Astrocyte of the spinal cord (primary cell): ENCODE results near the gene CDK5RAP2.
"Not testable (repeated sequence)": the region's sequence is repeated elsewhere in the genome, so short reads cannot be mapped to it uniquely, and the experiment has no call there.

Source experiments
- DNase-seq: peaks from one replicate; pipeline ENCODE4 v3.0.0; 2011; ENCODE audit warnings: low read depth, low spot score
- H3K4me3 ChIP-seq: 2 replicates; pipeline ENCODE4 v1.5.1; 2011; ENCODE audit warnings: low read depth, mild to moderate bottlenecking, low read length, moderate library complexity
- in situ Hi-C: cut with HindIII; loops from 2 replicates; pipeline ENCODE4 v1.10.0; 2017; ENCODE audit warnings: low sequenced_read_pairs
- TF ChIP-seq, protein P1 (sequence below): IDR thresholded peaks from 2 replicates; pipeline ENCODE4 v1.5.1; 2012; ENCODE audit warnings: low read depth, mild to moderate bottlenecking, low read length, inconsistent platforms

The CDK5RAP2 gene

DNA sequence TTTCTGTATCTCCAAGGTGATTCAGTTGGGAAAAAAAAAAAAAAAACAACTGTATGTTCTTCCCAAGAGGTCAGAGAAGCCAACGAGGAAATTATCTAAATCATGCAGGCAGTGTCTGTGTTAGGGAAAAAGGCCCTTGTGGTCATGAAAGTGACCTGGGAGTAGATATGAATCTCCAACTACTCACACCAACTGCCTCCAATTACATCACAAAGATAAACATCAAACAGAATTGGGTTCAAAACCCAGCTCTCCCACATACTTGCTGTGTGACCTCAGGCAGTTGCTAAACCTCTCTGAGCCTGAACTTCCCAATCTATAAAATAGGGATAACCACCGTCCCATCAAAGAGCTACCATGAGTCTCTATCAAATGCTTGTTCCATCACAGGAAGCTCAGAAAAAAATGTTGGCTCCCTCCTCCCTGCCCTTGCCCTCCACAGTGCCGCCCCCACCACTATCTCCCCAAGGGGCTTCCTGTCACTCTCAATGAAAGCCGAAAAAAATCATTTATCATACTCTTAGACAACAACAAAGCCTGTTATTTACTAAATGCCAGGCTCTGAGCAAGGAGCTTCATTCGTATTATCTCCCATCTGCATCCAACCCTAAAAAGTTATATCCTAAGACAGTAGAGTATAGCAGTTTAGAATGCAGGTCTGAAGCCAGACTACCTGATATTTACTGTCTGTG lies 42.9 kb downstream of the CDK5RAP2 start:
- no peak overlapping the region for H3K4me3 ChIP-seq
- TF ChIP-seq, protein P1, sequence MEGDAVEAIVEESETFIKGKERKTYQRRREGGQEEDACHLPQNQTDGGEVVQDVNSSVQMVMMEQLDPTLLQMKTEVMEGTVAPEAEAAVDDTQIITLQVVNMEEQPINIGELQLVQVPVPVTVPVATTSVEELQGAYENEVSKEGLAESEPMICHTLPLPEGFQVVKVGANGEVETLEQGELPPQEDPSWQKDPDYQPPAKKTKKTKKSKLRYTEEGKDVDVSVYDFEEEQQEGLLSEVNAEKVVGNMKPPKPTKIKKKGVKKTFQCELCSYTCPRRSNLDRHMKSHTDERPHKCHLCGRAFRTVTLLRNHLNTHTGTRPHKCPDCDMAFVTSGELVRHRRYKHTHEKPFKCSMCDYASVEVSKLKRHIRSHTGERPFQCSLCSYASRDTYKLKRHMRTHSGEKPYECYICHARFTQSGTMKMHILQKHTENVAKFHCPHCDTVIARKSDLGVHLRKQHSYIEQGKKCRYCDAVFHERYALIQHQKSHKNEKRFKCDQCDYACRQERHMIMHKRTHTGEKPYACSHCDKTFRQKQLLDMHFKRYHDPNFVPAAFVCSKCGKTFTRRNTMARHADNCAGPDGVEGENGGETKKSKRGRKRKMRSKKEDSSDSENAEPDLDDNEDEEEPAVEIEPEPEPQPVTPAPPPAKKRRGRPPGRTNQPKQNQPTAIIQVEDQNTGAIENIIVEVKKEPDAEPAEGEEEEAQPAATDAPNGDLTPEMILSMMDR: no peak
- DNase-seq: no peak
- in situ Hi-C loops: no loop called here

DNA sequence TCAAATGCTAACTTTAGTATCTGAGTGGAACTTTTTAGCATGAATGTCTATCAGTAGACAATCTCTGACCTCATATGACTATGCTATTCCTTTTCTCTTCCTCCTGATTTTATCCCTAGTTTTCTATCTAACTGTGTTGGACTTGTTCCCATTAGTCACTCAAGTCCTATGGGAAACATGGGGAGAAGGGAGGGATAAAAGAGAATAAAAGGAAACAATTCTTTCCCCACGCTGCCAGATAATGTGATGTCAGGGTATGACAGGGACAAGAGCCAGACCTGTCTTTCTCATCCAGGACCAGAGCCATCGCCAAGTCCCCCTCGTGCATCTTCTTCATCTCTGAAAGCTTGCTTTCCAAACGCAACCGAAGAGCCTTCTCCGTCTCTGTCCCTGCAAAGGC lies 43.9 kb downstream of the CDK5RAP2 start:
- no peak overlapping the region for H3K4me3 ChIP-seq
- DNase-seq: no peak
- in situ Hi-C loops: no loop called here
- TF ChIP-seq, protein P1: no peak

DNA sequence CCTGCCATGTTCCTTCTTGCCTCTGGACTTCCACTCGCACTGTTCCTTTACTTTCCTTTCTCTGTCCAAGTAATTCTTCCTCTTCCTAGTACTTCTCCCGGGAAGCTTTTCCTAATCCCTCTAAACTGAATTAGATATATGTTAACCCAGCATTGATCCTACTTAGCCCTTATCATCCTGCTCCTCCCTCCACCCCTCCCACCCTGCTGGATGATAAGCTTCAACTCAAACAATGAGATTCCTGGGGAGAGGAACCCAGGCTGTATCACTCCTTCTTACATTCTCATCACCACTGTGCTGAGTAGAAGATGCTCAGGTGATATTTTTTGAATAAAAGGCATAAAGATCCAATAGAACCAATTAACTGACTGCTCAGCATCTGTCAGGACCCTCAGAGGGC lies 45.7 kb downstream of the CDK5RAP2 start:
- TF ChIP-seq, protein P1: no peak
- in situ Hi-C loops: no loop called here
- H3K4me3 ChIP-seq: no peak overlapping the region
- DNase-seq: no peak

DNA sequence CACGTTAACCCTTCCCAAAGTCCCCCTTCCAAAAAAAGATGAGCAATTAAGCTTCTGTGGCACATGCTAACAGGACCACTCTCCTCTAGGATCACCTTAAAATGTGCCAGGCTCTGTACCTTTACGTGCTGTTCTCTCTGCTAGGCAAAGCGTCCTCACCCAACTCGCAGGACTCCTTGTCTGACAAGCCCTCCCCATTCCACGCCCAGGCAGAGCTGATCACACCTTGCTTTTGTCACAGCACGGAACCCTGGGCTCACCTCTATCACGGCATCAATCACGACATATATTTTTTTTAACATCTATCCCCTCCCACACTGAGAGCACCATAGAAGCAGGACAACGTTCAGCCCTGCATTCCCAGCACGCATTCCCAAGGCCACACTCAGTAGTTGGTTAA lies 47.1 kb downstream of the CDK5RAP2 start:
- H3K4me3 ChIP-seq: no peak overlapping the region
- TF ChIP-seq, protein P1: no peak
- in situ Hi-C loops: no loop called here
- no peak for DNase-seq

DNA sequence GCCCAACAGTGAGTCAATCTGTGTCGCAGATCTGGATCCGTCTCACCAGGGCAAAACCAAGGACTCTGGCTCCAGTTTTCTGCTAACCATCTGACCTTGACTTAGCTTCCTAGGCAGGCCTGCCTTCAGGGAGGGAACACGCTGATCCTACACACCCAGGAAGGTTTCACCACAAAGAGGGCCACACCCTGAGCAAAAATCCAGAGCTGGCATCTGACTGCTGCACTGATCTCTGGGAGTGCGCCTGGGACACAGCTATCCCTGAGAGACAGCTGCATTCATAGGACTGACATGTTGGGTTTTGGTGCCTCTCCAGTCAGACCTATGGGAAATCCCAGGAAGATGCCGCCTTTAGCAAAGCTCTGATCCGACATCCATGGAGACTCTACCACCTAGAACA lies 47.5 kb downstream of the CDK5RAP2 start:
- H3K4me3 ChIP-seq: no peak overlapping the region
- TF ChIP-seq, protein P1: no peak
- in situ Hi-C loops: no loop called here
- peak; percentile 29 for DNase-seq

DNA sequence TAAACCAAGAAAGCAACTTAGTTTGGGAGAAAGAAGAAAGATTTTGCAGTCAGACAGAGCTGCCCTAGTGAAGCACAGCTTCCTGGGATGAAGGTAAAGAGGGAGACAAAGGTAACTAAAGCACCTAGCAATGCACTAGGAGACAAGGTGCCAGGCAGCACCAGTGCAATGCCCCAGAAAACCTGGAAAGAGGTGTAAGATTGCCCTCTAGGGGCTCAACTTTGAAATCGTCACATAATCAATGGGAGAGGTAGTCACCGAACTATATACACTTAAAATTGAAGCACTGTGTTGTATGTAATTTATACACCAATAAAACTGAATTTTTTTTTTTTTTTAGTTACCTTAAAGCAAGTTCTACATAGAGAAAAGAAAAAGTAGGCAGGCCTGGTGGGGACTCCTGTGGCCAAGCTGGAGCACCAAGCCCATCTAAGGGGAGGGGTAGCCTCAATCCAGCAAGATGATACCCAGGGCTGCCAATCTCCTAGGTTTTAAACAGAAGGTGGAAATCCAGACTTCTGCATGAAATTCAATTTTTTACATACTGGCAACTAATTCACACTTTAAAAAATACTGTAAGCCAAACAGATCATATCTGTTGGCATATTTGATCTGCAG lies 48.2 kb downstream of the CDK5RAP2 start:
- TF ChIP-seq, protein P1: peak; percentile 53
- DNase-seq: peak; percentile 36
- in situ Hi-C loops: no loop called here
- no peak overlapping the region for H3K4me3 ChIP-seq

DNA sequence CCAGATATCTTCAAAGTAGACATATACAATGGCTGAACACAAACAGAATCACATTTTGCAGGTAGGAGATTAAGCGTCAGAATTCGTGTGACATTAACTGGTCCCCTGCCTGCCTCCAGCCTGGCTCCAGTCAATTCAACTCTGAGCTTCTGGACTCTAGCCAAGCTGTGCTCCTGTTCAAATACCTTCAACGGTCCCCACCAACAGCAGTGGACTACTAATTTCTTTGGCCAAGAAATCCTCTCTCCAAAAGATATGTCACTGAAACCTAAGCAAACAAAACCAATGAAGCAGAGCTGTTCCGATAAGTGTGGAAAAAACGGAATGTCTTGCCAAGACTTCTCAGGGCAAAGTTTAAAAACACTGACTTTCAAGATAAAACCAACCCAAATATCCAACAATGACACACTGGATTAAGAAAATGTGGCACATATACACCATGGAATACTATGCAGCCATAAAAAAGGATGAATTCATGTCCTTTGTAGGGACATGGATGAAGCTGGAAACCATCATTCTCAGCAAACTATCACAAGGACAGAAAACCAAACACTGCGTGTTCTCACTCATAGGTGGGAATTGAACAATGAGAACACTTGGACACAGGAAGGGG lies 49.6 kb downstream of the CDK5RAP2 start:
- DNase-seq, in situ Hi-C loops, H3K4me3 ChIP-seq: not testable (repeated sequence)
